AG10803 (cell line): ENCODE results near the gene ITM2B.

Experiments
- DNase-seq: peaks from one replicate; pipeline ENCODE4 v3.0.0; 2010; ENCODE audit warnings: low read depth
- H3K4me3 ChIP-seq: 2 replicates; pipeline ENCODE4 v1.5.1; 2011; ENCODE audit warnings: mild to moderate bottlenecking, low read length, control low read depth
- TF ChIP-seq, protein P1 (sequence below): conservative IDR thresholded peaks from 2 replicates; pipeline ENCODE4 v1.5.1; 2011; ENCODE audit warnings: mild to moderate bottlenecking, low read length, control low read depth, inconsistent platforms

The ITM2B gene

DNA sequence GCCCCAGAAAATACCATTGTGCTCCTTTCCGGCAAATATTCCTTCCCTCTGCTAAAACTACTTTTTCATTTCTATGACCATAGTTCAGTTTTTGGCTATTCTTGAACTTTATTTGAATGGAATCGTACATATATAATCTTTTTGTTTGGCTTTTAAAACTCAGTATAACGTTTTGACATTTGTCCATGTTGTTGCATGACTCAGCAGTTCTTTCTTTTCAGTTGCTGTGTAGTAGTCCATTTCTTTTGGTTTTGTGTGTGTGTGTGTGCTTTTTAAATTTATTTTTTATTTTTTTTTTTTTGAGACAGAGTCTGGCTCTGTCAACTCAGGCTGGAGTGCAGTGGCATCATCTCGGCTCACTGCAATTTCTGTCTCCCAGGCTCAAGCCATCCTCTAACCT lies 35.0 kb downstream of the ITM2B start:
- TF ChIP-seq, protein P1, sequence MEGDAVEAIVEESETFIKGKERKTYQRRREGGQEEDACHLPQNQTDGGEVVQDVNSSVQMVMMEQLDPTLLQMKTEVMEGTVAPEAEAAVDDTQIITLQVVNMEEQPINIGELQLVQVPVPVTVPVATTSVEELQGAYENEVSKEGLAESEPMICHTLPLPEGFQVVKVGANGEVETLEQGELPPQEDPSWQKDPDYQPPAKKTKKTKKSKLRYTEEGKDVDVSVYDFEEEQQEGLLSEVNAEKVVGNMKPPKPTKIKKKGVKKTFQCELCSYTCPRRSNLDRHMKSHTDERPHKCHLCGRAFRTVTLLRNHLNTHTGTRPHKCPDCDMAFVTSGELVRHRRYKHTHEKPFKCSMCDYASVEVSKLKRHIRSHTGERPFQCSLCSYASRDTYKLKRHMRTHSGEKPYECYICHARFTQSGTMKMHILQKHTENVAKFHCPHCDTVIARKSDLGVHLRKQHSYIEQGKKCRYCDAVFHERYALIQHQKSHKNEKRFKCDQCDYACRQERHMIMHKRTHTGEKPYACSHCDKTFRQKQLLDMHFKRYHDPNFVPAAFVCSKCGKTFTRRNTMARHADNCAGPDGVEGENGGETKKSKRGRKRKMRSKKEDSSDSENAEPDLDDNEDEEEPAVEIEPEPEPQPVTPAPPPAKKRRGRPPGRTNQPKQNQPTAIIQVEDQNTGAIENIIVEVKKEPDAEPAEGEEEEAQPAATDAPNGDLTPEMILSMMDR = no peak
- no peak for DNase-seq
- no peak overlapping the region for H3K4me3 ChIP-seq

DNA sequence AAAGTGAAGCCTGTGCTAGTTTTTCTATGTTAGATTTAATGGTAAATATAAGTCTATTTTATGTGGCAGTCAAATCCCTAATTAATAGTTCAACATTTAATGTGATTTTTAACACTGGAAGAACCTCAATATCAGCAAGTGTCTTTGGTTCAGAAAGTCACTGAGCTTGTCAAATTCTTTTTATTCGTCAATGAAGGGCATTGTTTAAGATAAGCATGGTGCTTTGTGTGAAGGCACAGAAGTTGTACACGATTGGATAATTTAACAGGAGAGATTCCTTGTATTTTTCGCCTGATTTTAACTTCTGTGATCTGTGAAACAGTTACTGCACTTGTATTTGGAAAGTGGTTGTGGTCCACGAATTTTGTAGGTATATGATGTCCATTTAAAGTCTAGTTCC lies 40.3 kb downstream of the ITM2B start:
- TF ChIP-seq, protein P1 = no peak
- H3K4me3 ChIP-seq = no peak overlapping the region
- no peak for DNase-seq

DNA sequence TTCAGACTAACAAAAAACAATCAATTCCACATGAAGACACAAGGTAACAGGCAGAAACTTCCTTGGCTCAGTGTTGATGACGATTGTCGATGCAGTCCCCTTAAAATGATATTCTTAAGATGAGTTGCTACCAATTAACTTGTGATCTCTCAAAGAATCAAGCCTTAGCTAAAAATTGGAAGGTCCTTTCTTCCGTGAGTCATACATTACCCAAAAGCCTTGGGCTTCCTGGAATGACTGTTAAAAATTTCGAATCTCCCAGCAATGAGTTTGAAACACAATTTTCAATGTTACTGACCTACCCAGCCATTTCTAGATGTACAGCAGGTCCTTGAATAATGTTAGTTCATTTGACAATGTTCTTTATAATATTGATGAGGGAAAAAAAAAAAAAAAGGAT lies 42.5 kb downstream of the ITM2B start:
- H3K4me3 ChIP-seq = no peak overlapping the region
- peak; percentile 3 for DNase-seq
- TF ChIP-seq, protein P1 = no peak

DNA sequence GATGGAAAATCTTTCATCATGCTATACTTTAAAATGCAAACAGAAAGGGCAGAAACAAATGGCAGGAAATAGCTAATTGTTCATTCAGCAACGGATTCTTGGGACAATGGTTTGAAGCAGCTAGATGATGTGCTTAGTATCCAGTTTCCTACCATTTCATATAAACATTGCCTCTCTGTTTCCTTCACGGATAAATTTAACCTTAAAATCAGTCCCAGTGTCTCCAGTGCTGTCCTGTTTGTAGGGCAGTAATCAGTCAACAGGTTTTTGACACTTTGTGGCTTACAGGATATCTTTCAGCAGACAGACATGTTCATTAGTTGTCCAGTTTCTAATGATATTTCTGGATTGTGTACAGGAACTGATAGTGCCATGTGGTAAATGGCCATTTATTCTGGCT lies 45.8 kb downstream of the ITM2B start:
- H3K4me3 ChIP-seq = no peak overlapping the region
- TF ChIP-seq, protein P1 = no peak
- DNase-seq = no peak

DNA sequence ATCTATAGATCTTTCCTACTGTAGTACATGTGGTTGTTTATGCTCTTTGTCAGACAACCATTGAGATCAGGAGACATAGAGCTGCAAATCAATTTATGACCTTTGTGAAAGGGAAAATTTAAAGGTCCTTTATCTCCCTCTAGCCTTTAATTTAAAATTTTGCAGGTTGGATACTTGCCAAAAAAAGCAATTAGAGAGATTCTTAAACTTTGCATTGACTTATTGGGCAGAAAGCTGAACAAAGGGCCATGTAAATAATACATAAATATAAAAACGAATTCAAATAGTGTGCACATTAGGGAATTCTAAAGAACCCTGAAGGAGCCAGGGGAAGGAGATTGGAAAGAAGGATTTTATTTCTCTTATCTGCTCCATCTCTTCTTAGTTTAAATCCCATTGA lies 48.5 kb downstream of the ITM2B start:
- DNase-seq = no peak
- TF ChIP-seq, protein P1 = no peak

DNA sequence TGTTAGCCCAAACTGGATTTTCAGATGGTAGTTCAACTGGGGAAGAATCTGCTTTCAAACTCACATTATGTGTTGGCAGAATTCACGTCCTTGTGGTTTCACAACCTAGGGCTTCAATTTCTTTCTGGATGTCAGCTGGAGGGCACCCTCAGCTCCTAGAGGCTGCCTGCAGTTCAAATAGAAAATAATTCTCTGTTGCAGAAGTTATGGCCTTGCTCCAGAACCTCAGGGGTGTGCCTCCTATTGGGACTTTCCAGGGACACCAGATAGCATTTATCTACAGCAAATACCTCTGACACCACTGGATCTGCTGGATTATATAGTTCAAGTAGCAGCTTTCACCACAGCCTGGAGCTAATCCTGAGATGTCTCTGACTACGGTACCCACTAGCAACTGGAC lies 58.7 kb downstream of the ITM2B start:
- TF ChIP-seq, protein P1 = no peak
- DNase-seq = no peak
- H3K4me3 ChIP-seq = no peak overlapping the region

More for the DNA sequence above, 48.5 kb downstream of the ITM2B start:
- no peak overlapping the region for H3K4me3 ChIP-seq

DNA sequence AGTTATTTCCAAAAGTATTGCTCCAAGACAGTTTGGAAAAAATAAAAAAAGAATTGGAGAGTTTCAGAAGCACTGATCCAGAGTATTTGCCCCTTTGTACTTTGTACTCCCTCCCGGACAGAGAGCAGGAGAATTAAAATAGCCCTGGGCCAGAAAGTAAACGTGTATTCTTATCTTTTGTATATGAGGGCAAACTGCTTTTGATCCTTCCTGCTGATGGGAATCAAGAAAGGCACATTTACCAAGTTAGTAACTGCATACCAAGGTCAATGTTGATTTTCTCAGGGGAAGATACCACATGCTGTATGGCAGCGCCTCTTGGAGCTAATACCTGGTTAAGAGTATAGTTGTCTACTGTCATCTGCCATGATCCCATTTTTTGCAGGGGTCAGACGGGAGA lies 59.6 kb downstream of the ITM2B start:
- TF ChIP-seq, protein P1 = no peak
- H3K4me3 ChIP-seq = no peak overlapping the region
- DNase-seq = no peak
